Sigmoid colon (tissue), 4 donors: ENCODE measurements around the gene LRRC47.

Experiments used
- CTCF ChIP-seq, 4 experiments: fragments of 450-650 bp in 3 of 4; fragments of 200-600 bp in 1 of 4; IDR thresholded peaks; one replicate each; pipeline ENCODE4 v1.5.1; 2016 to 2019; ENCODE audit warnings: antibody characterized with exemption in 4 of 4, mild to moderate bottlenecking in 3 of 4, moderate library complexity in 2 of 4
- EP300 ChIP-seq, 4 donors: sonication (generic); formaldehyde crosslinking; IDR thresholded peaks; one replicate each; pipeline ENCODE4 v1.6.1; 2017; ENCODE audit warnings: antibody characterized with exemption in 4 of 4
- POLR2A ChIP-seq, 2 donors: fragments of 450-650 bp; IDR thresholded peaks; one replicate each; pipeline ENCODE4 v1.6.1; 2016; ENCODE audit warnings: antibody characterized with exemption in 2 of 2, mild to moderate bottlenecking in 2 of 2, moderate library complexity in 2 of 2

GRCh38 chr1:3809680-3810079, 13.4 kb upstream of the LRRC47 start:
- no peak for TF ChIP-seq CTCF (IDR thresholded peaks at IDR 0.05)
- no peak for TF ChIP-seq EP300 (IDR thresholded peaks at IDR 0.05)
- TF ChIP-seq POLR2A (IDR thresholded peaks at IDR 0.05) = no peak
